Nephron (organoid): ENCODE data around the gene VIPR1.
A peak's percentile ranks its signal among the peaks of the same experiment; 100 is the strongest.

Source experiments
- H3K27ac Mint-ChIP-seq, 3 experiments: 2 replicates each; pipeline ENCODE4 v1.8.0; 2020; ENCODE audit warnings: mixed read lengths in 3 of 3, mild to moderate bottlenecking in 2 of 3, moderate library complexity in 1 of 3
- H3K27me3 Mint-ChIP-seq: 2 replicates; pipeline ENCODE4 v1.8.0; 2021; ENCODE audit warnings: low read depth, mild to moderate bottlenecking, moderate library complexity, mixed read lengths
- H3K36me3 Mint-ChIP-seq: 2 replicates; pipeline ENCODE4 v1.8.0; 2020; ENCODE audit warnings: low read depth, mixed read lengths
- H3K4me1 Mint-ChIP-seq: 2 replicates; pipeline ENCODE4 v1.8.0; 2020; ENCODE audit warnings: mixed read lengths
- H3K4me3 Mint-ChIP-seq, 3 experiments: 2 replicates each; pipeline ENCODE4 v1.8.0; 2020; ENCODE audit warnings: mild to moderate bottlenecking in 3 of 3, mixed read lengths in 3 of 3, moderate library complexity in 2 of 3
- H3K9me3 Mint-ChIP-seq: 2 replicates; pipeline ENCODE4 v1.8.0; 2020; ENCODE audit warnings: mixed read lengths
- CTCF ChIP-seq, 3 experiments: fragments of 200-600 bp; sonication (generic); IDR thresholded peaks; one replicate each; pipeline ENCODE4 v1.5.0; 2021; ENCODE audit warnings: antibody characterized with exemption in 3 of 3; ENCODE audit not compliant: unreplicated experiment in 3 of 3

VIPR1 gene

DNA sequence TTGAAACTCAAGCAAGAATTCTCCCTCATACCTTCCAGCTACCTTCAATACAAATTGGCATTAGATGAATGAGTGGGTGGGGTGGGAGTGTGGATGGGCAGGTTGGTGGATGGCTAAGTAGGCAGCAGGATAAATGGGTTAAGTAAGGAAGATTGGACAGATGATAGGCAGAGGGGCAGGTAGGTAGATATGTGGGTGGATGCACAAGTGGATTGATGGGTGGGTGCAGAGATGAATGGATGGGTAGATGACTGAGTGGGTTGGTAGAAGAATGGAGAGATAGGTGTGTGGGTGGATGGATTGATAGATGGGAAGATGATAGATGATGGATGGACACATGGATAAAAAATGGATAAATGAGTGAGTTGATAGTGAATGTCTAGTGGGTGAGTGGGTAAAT, 27.6 kb downstream of the VIPR1 start:
- no peak overlapping the region for H3K4me3 Mint-ChIP-seq
- no peak for TF ChIP-seq CTCF (IDR thresholded peaks at IDR 0.05; ENCODE audit: unreplicated experiment in 3 of 3)
- H3K4me1 Mint-ChIP-seq: no peaks in the 10 kb centered on the region
- no peak overlapping the region for H3K27ac Mint-ChIP-seq
- no peaks in the 10 kb centered on the region for H3K36me3 Mint-ChIP-seq
- H3K27me3 Mint-ChIP-seq: peaks cover 3% of the 10 kb centered on the region
- H3K9me3 Mint-ChIP-seq: no peaks in the 10 kb centered on the region

DNA sequence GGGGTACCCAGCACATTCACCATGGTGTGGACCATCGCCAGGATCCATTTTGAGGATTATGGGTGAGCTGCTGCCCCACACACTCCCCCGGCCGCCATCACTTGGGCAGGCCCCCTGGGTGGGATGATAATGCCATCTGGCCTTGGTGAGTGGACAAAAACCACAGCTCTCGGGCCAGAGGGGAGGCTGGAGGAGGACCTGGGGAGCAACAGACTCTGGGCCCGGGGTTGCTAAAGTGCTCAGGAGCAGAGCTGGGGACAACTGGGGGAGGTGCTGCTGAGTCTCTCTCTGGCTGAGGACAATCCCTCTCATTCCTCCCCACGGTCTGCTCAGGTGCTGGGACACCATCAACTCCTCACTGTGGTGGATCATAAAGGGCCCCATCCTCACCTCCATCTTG, 29.0 kb downstream of the VIPR1 start:
- no peaks in the 10 kb centered on the region for H3K36me3 Mint-ChIP-seq
- no peak for TF ChIP-seq CTCF (IDR thresholded peaks at IDR 0.05; ENCODE audit: unreplicated experiment in 3 of 3)
- no peak overlapping the region for H3K27ac Mint-ChIP-seq
- no peaks in the 10 kb centered on the region for H3K9me3 Mint-ChIP-seq
- H3K4me1 Mint-ChIP-seq: no peaks in the 10 kb centered on the region
- peaks cover 3% of the 10 kb centered on the region for H3K27me3 Mint-ChIP-seq
- H3K4me3 Mint-ChIP-seq: no peak overlapping the region

DNA sequence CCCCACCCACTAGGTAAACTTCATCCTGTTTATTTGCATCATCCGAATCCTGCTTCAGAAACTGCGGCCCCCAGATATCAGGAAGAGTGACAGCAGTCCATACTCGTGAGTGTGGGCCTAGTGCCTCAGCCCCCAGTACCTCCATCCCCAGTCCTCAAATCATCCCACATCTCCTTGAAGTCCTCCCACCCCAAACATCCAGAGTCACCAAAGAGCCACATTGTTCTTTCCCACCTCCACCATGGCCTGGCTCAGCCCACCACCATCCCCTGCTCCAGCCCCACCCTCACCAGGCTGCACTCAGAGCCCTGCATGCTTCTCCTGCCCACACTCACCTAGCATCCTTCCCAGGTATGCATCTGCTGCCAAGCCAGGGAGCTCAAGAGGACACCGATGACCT, 29.8 kb downstream of the VIPR1 start:
- Mint-ChIP-seq H3K4me3 (no peak overlapping the region), H3K4me1 (no peaks in the 10 kb centered on the region), H3K27me3 (peaks cover 3% of the 10 kb centered on the region), H3K9me3 (no peaks in the 10 kb centered on the region), H3K27ac (no peak overlapping the region), H3K36me3 (no peaks in the 10 kb centered on the region)
- TF ChIP-seq CTCF (IDR thresholded peaks at IDR 0.05; ENCODE audit: unreplicated experiment in 3 of 3): no peak

GRCh38 chr3:42533161-42533897, 30.9 kb downstream of the VIPR1 start:
- no peak for TF ChIP-seq CTCF (IDR thresholded peaks at IDR 0.05; ENCODE audit: unreplicated experiment in 3 of 3)
- H3K4me3 Mint-ChIP-seq: no peak overlapping the region
- H3K4me1 Mint-ChIP-seq: no peaks in the 10 kb centered on the region
- H3K9me3 Mint-ChIP-seq: no peaks in the 10 kb centered on the region
- H3K36me3 Mint-ChIP-seq: no peaks in the 10 kb centered on the region
- H3K27ac Mint-ChIP-seq: no peak overlapping the region
- H3K27me3 Mint-ChIP-seq: peaks cover 6% of the 10 kb centered on the region

DNA sequence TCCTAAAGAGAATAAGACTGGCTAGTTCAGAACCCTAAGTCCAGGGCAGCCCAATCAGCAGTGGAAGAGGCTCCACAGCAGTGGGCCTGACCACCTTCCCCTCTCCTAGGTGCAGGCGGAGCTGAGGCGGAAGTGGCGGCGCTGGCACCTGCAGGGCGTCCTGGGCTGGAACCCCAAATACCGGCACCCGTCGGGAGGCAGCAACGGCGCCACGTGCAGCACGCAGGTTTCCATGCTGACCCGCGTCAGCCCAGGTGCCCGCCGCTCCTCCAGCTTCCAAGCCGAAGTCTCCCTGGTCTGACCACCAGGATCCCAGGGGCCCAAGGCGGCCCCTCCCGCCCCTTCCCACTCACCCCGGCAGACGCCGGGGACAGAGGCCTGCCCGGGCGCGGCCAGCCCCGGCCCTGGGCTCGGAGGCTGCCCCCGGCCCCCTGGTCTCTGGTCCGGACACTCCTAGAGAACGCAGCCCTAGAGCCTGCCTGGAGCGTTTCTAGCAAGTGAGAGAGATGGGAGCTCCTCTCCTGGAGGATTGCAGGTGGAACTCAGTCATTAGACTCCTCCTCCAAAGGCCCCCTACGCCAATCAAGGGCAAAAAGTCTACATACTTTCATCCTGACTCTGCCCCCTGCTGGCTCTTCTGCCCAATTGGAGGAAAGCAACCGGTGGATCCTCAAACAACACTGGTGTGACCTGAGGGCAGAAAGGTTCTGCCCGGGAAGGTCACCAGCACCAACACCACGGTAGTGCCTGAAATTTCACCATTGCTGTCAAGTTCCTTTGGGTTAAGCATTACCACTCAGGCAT, 33.7 kb downstream of the VIPR1 start:
- TF ChIP-seq CTCF (IDR thresholded peaks at IDR 0.05; ENCODE audit: unreplicated experiment in 3 of 3): peak in 1 of 3 experiments; percentile 33
- H3K4me1 Mint-ChIP-seq: no peaks in the 10 kb centered on the region

More for the DNA sequence above, 33.7 kb downstream of the VIPR1 start:
- Mint-ChIP-seq H3K36me3 (no peaks in the 10 kb centered on the region), H3K27me3 (peaks cover 7% of the 10 kb centered on the region), H3K4me3 (no peak overlapping the region), H3K9me3 (no peaks in the 10 kb centered on the region), H3K27ac (no peak overlapping the region)
